NK-92 (cell line): ENCODE data around the gene FRA10AC1.

Experiments used
- DNase-seq: peaks from one replicate; lab custom pipeline; 2025; ENCODE audit not compliant: unreplicated experiment; lab: John Stamatoyannopoulos, UW

FRA10AC1 gene

GRCh38 chr10:93630625-93631557 lies 71.5 kb downstream of the FRA10AC1 start:
- no peak for DNase-seq

GRCh38 chr10:93629647-93630305 lies 72.6 kb downstream of the FRA10AC1 start:
- DNase-seq: no peak

- no peak for DNase-seq
Measured at GRCh38 chr10:93628858-93629257, 73.5 kb downstream of the FRA10AC1 start.

- DNase-seq: no peak
Measured at GRCh38 chr10:93622942-93623341, 79.5 kb downstream of the FRA10AC1 start.

- no peak for DNase-seq
Measured at GRCh38 chr10:93620925-93621324, 81.5 kb downstream of the FRA10AC1 start.
